ENCODE data around the gene HOXB2. TPM values are rescaled to one million over a fixed set of nuclear protein-coding genes. Genes with fewer than 3 reads are reported as not detected.

The HOXB2 gene
- total RNA-seq, 2 experiments from 2014 or later = not detected

GRCh38 chr17:48499248-48499647, 45.7 kb downstream of the HOXB2 start:
- Histone ChIP-seq H3K9me3 (ENCODE audit: low read length) (no peaks in the 10 kb centered on the region), H3K36me3 (ENCODE audit: insufficient read depth, low read length) (no peaks in the 10 kb centered on the region), H2AFZ (ENCODE audit: low read length) (no peak overlapping the region), H3K9me2 (ENCODE audit: insufficient read depth, low read length) (no peaks in the 10 kb centered on the region), H3K4me2 (ENCODE audit: low read length) (no peak overlapping the region), H3K4me3 (ENCODE audit: low read depth, low read length, poor library complexity, severe bottlenecking) (no peak overlapping the region), H3K27ac (ENCODE audit: low read depth, low read length, poor library complexity, severe bottlenecking) (no peak overlapping the region), H4K20me1 (ENCODE audit: insufficient read depth, low read length) (no peaks in the 10 kb centered on the region), H3K79me2 (ENCODE audit: insufficient read depth, low read depth, low read length) (no peaks in the 10 kb centered on the region), H3K4me1 (ENCODE audit: insufficient read depth, low read length, poor library complexity, severe bottlenecking) (no peaks in the 10 kb centered on the region)
- ChIA-PET CTCF (ENCODE audit: unreplicated experiment) (interaction anchor here (0.5 kb wide), 1 partner anchor 499 kb away, joined by 5 read pairs; no protein-coding TSS in a partner anchor), POLR2A (no interaction called here)
- DNase-seq (ENCODE audit: low spot score) = no peak
- no TSS peak for BruUV-seq (replicated peaks)
- intact Hi-C loops (cut with micrococcal nuclease; ENCODE audit: unreplicated experiment) = no loop called here
- TF ChIP-seq CTCF (conservative IDR thresholded peaks at IDR 0.05; ENCODE audit: low read length) = no peak
- no peak for TF ChIP-seq EZH2phosphoT487 (IDR thresholded peaks at IDR 0.05; ENCODE audit: borderline replicate concordance, low read depth, low read length)

- H3K9me2 ChIP-seq (ENCODE audit: insufficient read depth, low read length) = no peaks in the 10 kb centered on the region
- ChIA-PET POLR2A (no interaction called here), CTCF (ENCODE audit: unreplicated experiment) (interaction anchor here (0.5 kb wide), 1 partner anchor 500 kb away, joined by 5 read pairs; no protein-coding TSS in a partner anchor)
- H2AFZ ChIP-seq (ENCODE audit: low read length) = no peak overlapping the region
- no peak for TF ChIP-seq EZH2phosphoT487 (IDR thresholded peaks at IDR 0.05; ENCODE audit: borderline replicate concordance, low read depth, low read length)
- no peak for TF ChIP-seq CTCF (conservative IDR thresholded peaks at IDR 0.05; ENCODE audit: low read length)
- H3K79me2 ChIP-seq (ENCODE audit: insufficient read depth, low read depth, low read length) = no peaks in the 10 kb centered on the region
- intact Hi-C loops (cut with micrococcal nuclease; ENCODE audit: unreplicated experiment) = no loop called here
- no peaks in the 10 kb centered on the region for H3K4me1 ChIP-seq (ENCODE audit: insufficient read depth, low read length, poor library complexity, severe bottlenecking)
- no peak overlapping the region for H3K4me3 ChIP-seq (ENCODE audit: low read depth, low read length, poor library complexity, severe bottlenecking)
- no peaks in the 10 kb centered on the region for H3K9me3 ChIP-seq (ENCODE audit: low read length)
- no peaks in the 10 kb centered on the region for H4K20me1 ChIP-seq (ENCODE audit: insufficient read depth, low read length)
- no TSS peak for BruUV-seq (replicated peaks)
- H3K4me2 ChIP-seq (ENCODE audit: low read length) = no peak overlapping the region
- no peaks in the 10 kb centered on the region for H3K36me3 ChIP-seq (ENCODE audit: insufficient read depth, low read length)
- no peak for DNase-seq (ENCODE audit: low spot score)
- no peak overlapping the region for H3K27ac ChIP-seq (ENCODE audit: low read depth, low read length, poor library complexity, severe bottlenecking)
These were observed 46.6 kb downstream of the HOXB2 start for GRCh38 chr17:48498164-48498850.

GRCh38 chr17:48497103-48497502, 47.8 kb downstream of the HOXB2 start:
- H2AFZ ChIP-seq (ENCODE audit: low read length) = no peak overlapping the region
- H4K20me1 ChIP-seq (ENCODE audit: insufficient read depth, low read length) = no peaks in the 10 kb centered on the region
- intact Hi-C loops (cut with micrococcal nuclease; ENCODE audit: unreplicated experiment) = no loop called here
- H3K9me3 ChIP-seq (ENCODE audit: low read length) = no peaks in the 10 kb centered on the region
- H3K4me3 ChIP-seq (ENCODE audit: low read depth, low read length, poor library complexity, severe bottlenecking) = no peak overlapping the region
- no peaks in the 10 kb centered on the region for H3K4me1 ChIP-seq (ENCODE audit: insufficient read depth, low read length, poor library complexity, severe bottlenecking)
- no peaks in the 10 kb centered on the region for H3K36me3 ChIP-seq (ENCODE audit: insufficient read depth, low read length)
- ChIA-PET POLR2A (no interaction called here), CTCF (ENCODE audit: unreplicated experiment) (no interaction called here)
- H3K4me2 ChIP-seq (ENCODE audit: low read length) = no peak overlapping the region
- TF ChIP-seq CTCF (conservative IDR thresholded peaks at IDR 0.05; ENCODE audit: low read length) (no peak), EZH2phosphoT487 (IDR thresholded peaks at IDR 0.05; ENCODE audit: borderline replicate concordance, low read depth, low read length) (no peak)
- no TSS peak for BruUV-seq (replicated peaks)
- no peaks in the 10 kb centered on the region for H3K79me2 ChIP-seq (ENCODE audit: insufficient read depth, low read depth, low read length)
- DNase-seq (ENCODE audit: low spot score) = no peak
- H3K9me2 ChIP-seq (ENCODE audit: insufficient read depth, low read length) = no peaks in the 10 kb centered on the region
- no peak overlapping the region for H3K27ac ChIP-seq (ENCODE audit: low read depth, low read length, poor library complexity, severe bottlenecking)
